Activated CD4-positive, CD25-positive, alpha-beta regulatory T cell (primary cell): ENCODE measurements around the gene MAP3K5.

Source experiments
- DNase-seq, 4 experiments: peaks; one replicate each; lab custom pipeline; 2025; lab: John Stamatoyannopoulos, UW

Gene MAP3K5

GRCh38 chr6:136644597-136644952 lies 147.7 kb downstream of the MAP3K5 start:
- no peak for DNase-seq

GRCh38 chr6:136643850-136644596 lies 148.3 kb downstream of the MAP3K5 start:
- DNase-seq, result peak; percentile 68 to 78 (median 72)

GRCh38 chr6:136641873-136642465 lies 150.3 kb downstream of the MAP3K5 start:
- no peak for DNase-seq

- no peak for DNase-seq
Observed at GRCh38 chr6:136641166-136641565, 151.1 kb downstream of the MAP3K5 start.

- no peak for DNase-seq
Observed at GRCh38 chr6:136640132-136640915, 152.0 kb downstream of the MAP3K5 start.

GRCh38 chr6:136639702-136640101 lies 152.6 kb downstream of the MAP3K5 start:
- no peak for DNase-seq

- no peak for DNase-seq
Observed at GRCh38 chr6:136635615-136636014, 156.7 kb downstream of the MAP3K5 start.

GRCh38 chr6:136633355-136633754 lies 158.9 kb downstream of the MAP3K5 start:
- no peak for DNase-seq

GRCh38 chr6:136628996-136629395 lies 163.3 kb downstream of the MAP3K5 start:
- DNase-seq, result no peak

- DNase-seq, result no peak
Observed at GRCh38 chr6:136627191-136627590, 165.1 kb downstream of the MAP3K5 start.

- DNase-seq, result no peak
Observed at GRCh38 chr6:136625293-136625692, 167.0 kb downstream of the MAP3K5 start.

GRCh38 chr6:136624347-136624746 lies 167.9 kb downstream of the MAP3K5 start:
- DNase-seq, result no peak

- no peak for DNase-seq
Observed at GRCh38 chr6:136618086-136618485, 174.2 kb downstream of the MAP3K5 start.

- DNase-seq, result no peak
Observed at GRCh38 chr6:136616527-136616926, 175.8 kb downstream of the MAP3K5 start.

GRCh38 chr6:136614994-136615393 lies 177.3 kb downstream of the MAP3K5 start:
- no peak for DNase-seq

- DNase-seq, result no peak
Observed at GRCh38 chr6:136614350-136614749, 177.9 kb downstream of the MAP3K5 start.

- no peak for DNase-seq
Observed at GRCh38 chr6:136613477-136613876, 178.8 kb downstream of the MAP3K5 start.

GRCh38 chr6:136612666-136613389 lies 179.4 kb downstream of the MAP3K5 start:
- DNase-seq, result no peak

- DNase-seq, result no peak
Observed at GRCh38 chr6:136611746-136612145, 180.5 kb downstream of the MAP3K5 start.

- no peak for DNase-seq
Observed at GRCh38 chr6:136611133-136611532, 181.1 kb downstream of the MAP3K5 start.

GRCh38 chr6:136609873-136610706 lies 182.2 kb downstream of the MAP3K5 start:
- no peak for DNase-seq
